ENCODE results near the gene ZCWPW1.
"Not testable (repeated sequence)": the region's sequence is repeated elsewhere in the genome, so short reads cannot be mapped to it uniquely, and the experiment has no call there.

Gene ZCWPW1

GRCh38 chr7:100353685-100354330 lies 74.7 kb downstream of the ZCWPW1 start:
- Histone ChIP-seq H3K27ac (no peak overlapping the region), H3K9ac (ENCODE audit: insufficient read length) (no peak overlapping the region), H3K9me3 (ENCODE audit: low read depth, low read length) (no peaks in the 10 kb centered on the region), H3K36me3 (ENCODE audit: insufficient read depth, low read length) (peaks cover 11% of the 10 kb centered on the region; the same call in 1 of the 2 replicates), H3K4me3 (no peak overlapping the region)
- no peak for DNase-seq (ENCODE audit: low read depth, low spot score)
- TF ChIP-seq EZH2 (IDR thresholded peaks at IDR 0.05) (no peak), FOXP2 (optimal IDR thresholded peaks at IDR 0.05; ENCODE audit: control extremely low read depth, extremely low read length, insufficient read depth) (no peak), POLR2AphosphoS5 (IDR thresholded peaks at IDR 0.05; ENCODE audit: borderline replicate concordance, low read depth, low read length) (no peak)

GRCh38 chr7:100352984-100353684 lies 75.4 kb downstream of the ZCWPW1 start:
- TF ChIP-seq FOXP2 (optimal IDR thresholded peaks at IDR 0.05; ENCODE audit: control extremely low read depth, extremely low read length, insufficient read depth) (no peak), EZH2 (IDR thresholded peaks at IDR 0.05) (no peak)
- Histone ChIP-seq H3K27ac (no peak overlapping the region), H3K36me3 (ENCODE audit: insufficient read depth, low read length) (peaks cover 10% of the 10 kb centered on the region; the same call in 1 of the 2 replicates), H3K4me3 (no peak overlapping the region), H3K9me3 (ENCODE audit: low read depth, low read length) (no peaks in the 10 kb centered on the region), H3K9ac (ENCODE audit: insufficient read length) (no peak overlapping the region)
- DNase-seq (ENCODE audit: low read depth, low spot score): no peak

GRCh38 chr7:100352230-100352781 lies 76.2 kb downstream of the ZCWPW1 start:
- not testable (repeated sequence) for H3K4me3 ChIP-seq; DNase-seq (ENCODE audit: low read depth, low spot score); H3K9ac ChIP-seq (ENCODE audit: insufficient read length); H3K27ac ChIP-seq; H3K9me3 ChIP-seq (ENCODE audit: low read depth, low read length)
- H3K36me3 ChIP-seq (ENCODE audit: insufficient read depth, low read length): peaks cover 19% of the 10 kb centered on the region; the same call in 1 of the 2 replicates

- H3K36me3 ChIP-seq (ENCODE audit: insufficient read depth, low read length): peaks cover 25% of the 10 kb centered on the region
- H3K9me3 ChIP-seq (ENCODE audit: low read depth, low read length): no peaks in the 10 kb centered on the region
- H3K4me3 ChIP-seq: no peak overlapping the region
- no peak for TF ChIP-seq EZH2 (IDR thresholded peaks at IDR 0.05)
- no peak for TF ChIP-seq POLR2AphosphoS5 (IDR thresholded peaks at IDR 0.05; ENCODE audit: borderline replicate concordance, low read depth, low read length)
- no peak for TF ChIP-seq FOXP2 (optimal IDR thresholded peaks at IDR 0.05; ENCODE audit: control extremely low read depth, extremely low read length, insufficient read depth)
- H3K27ac ChIP-seq: no peak overlapping the region
- DNase-seq (ENCODE audit: low read depth, low spot score): no peak
- H3K9ac ChIP-seq (ENCODE audit: insufficient read length): no peak overlapping the region
These were observed 76.8 kb downstream of the ZCWPW1 start for GRCh38 chr7:100351657-100352058.

All from SK-N-MC (cell line).